SK-N-MC (cell line): ENCODE data around the gene TCEAL1.

Experiments used
- EZH2 ChIP-seq: fragments of 200-600 bp; sonication (generic); IDR thresholded peaks from one replicate; pipeline ENCODE4 v1.6.1; 2017; ENCODE audit warnings: antibody characterized with exemption
- FOXP2 ChIP-seq: optimal IDR thresholded peaks from 2 replicates; pipeline ENCODE3; 2011; ENCODE audit warnings: mild to moderate bottlenecking, moderate library complexity; ENCODE audit not compliant: insufficient read depth; ENCODE audit errors: extremely low read length, control extremely low read depth
- POLR2AphosphoS5 ChIP-seq: IDR thresholded peaks from 2 replicates; pipeline ENCODE4 v1.6.1; 2012; ENCODE audit warnings: mild to moderate bottlenecking, low read depth, low read length, borderline replicate concordance

GRCh38 chrX:103584596-103584995 lies 44.2 kb upstream of the TCEAL1 start:
- TF ChIP-seq EZH2 (no peak), POLR2AphosphoS5 (no peak), FOXP2 (no peak)
